CD4-positive, alpha-beta T cell treated with Interleukin-4 for 4 hours (primary cell): Measurements from ENCODE around the gene PC.
A peak's percentile ranks its signal among the peaks of the same experiment; 100 is the strongest.

Source experiments
- DNase-seq: peaks from one replicate; pipeline ENCODE4 v3.0.0-alpha.2; 2020

Gene PC

GRCh38 chr11:66882561-66883015 lies 75.6 kb downstream of the PC start:
- no peak for DNase-seq

DNA sequence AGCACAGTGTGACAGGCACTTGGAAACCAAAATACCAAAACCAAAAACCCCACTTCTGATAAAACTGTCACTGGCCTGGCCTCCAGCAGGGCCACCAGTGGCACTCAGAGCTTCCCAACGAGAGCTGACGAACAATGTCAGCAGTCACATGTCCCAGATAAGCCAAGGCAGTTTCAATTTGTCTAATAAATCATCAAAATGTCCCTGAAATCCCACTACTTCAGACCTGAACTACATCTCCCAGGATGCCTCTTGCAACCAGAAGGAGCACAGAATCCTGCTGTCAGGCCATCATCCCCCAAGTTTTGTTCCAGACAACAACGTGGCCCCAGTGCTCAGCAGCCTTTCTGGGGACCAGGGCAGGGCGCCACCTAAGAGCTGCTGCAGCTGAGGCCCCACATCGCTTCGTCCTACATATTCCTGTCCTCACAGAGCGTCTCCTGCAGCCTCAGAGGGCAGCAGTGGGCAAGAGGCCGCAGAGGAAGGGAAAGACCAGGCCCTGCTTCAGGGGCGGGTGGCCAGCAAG lies 76.2 kb downstream of the PC start:
- no peak for DNase-seq

DNA sequence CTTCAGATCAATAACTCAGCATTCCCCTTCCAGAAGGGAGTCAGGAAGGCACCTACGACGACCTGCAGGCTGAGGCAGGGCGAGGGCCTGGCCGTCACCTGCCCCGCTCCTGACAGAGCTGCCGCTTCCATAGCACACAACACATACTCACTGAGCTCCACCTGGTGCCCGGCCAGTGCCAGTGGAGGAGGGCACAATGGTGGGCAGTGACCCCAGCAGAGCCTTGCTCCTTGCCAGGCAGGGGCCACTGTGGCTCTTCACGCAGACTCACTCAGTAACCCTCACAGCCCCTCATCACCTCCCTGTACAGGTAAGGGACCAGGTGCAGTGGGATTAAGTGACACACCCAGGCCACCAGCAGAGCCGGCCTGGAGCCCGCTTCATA lies 76.7 kb downstream of the PC start:
- DNase-seq, result no peak

DNA sequence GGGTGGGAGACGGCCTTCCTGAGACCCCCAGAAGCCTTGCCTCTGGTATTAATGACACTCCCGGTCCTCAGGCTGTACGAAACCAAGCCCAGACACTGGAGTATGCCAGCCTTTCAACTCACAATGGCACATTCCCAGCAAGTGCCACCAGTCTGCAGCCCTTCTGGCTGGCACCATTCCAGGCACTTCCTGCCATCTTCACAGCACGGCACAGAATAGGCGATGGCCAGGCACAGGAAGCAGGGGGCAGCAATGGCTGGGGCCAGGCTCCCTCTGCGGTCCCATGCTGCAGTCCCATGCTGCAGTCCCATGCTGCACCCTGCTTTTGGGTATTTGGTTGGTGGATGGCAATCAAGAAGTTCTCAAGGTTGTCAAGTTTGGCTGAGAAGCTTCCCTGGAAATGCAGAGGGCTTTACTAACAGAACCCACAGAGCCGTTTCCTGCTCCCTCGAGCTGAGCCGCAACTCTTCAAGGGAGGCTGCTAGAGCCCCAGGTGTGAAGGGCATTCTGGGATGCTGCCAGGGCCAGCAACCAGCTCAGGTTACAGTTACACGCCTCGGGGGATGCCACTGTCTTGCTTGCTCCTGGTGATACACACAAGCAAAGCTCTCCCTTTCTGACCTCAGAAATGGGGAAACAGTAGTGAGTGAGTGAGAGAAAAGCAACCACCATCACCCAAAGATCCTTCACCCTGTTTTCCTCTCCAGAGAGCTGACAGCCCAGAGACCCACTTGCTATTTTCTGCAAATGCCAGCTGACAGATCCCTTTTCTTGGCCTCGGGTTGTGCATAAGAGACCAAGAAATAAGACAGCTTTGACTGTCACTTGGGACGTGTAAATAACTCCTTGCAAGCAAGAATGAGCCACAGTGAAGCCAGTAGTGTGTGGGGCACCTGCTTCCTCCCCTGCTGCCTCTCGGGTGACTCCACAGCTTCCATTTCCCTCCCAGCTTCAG lies 77.4 kb downstream of the PC start:
- DNase-seq, result no peak

- DNase-seq, result no peak
Measured at GRCh38 chr11:66879999-66880398, 78.2 kb downstream of the PC start.

DNA sequence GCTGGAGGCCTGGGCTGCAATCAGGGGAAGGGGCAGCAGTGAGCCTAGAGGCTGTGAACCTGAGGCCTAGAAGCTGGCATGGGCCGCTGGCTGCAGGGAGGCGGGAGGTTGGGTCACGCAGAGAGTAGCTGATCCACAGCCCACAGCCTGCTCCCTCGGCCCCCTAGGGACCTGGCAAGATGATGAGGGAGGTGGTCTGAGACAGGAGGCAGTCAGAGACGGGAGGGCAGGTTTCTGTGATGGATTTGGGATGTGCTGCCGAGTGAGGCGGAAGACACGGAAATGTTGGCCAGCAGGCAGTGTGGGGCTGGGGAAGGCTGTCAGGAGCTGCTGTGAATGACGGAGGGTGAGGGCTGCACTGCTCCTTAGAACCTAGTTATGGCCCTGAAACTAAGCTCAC lies 78.6 kb downstream of the PC start:
- DNase-seq, result no peak

GRCh38 chr11:66879000-66879399 lies 79.2 kb downstream of the PC start:
- DNase-seq, result no peak

DNA sequence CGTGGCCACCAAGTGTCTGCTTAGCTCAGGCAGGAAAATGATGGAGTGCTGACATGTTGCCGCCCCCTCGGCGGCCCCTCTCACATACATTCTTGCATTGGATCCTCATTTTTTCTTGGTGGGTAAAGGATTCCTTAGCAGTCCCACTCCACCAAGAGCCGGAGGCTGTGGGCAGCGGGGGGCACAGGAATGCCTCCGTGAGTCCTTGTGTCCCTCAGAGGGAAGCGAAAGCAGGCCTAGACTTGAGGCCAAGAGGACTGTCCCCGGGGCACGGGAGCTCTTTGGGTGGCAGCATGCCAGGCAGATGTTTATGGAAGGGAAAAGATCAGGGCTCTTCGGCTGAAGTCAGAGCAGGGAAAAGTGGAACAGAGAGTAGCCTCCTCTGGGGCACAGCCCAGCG lies 79.7 kb downstream of the PC start:
- DNase-seq, result no peak

- DNase-seq, result no peak
Measured at GRCh38 chr11:66877588-66878385, 80.4 kb downstream of the PC start.

DNA sequence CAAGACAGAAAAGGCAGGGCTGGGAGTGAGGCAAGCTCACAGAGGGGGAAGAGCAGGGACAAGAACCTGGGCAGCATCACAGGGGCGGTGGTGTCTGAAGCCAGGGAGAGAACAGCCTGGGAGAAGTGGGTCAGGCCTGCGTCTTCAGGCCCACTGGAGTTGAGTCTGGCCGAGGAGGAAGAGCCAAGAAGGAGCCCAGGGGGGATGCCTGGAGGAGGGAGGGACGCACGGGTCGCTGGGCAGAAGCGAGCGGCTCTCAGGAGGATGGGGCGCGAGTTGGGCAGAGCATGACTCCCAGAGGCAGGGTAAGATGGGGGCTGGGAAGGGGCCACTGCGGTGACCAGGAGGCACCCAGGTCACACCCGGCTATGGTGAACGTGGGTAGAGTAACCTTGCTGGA lies 82.8 kb downstream of the PC start:
- no peak for DNase-seq

DNA sequence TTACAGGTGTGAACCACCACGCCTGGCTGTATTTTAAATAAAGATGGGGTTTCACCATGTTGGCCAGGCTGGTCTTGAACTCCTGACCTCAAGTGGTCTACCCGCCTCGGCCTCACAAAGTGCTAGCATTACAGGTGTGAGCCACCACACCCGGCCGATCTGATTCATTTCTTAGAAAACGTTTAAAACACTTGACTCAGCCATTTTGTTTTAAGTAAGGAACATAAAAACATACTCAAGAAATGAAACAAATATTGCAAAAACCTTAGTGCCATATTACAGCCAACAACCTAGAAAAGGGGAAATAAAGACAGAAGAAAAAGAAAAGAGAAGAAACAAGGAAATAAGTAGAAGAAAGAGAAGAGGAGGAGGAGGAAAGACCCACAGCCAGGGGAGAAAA lies 84.0 kb downstream of the PC start:
- DNase-seq, result no peak

DNA sequence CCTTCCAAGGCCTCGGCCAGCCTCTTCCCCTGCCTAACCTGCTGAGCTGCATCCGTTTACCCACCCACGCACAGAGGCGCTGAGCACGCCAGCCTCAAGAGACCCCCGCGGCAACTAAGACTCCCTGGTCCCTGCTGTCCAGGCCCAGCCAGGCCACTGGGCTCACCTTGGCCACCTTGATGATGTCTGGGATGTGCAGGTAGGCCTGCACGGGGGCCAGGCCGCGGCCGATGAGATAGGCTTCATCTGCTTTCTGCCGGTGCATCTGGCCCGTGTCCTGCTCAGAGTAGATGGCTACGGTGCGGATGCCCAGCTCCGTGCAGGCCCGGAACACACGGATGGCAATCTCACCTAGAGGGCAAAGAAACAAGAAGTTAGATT lies 86.7 kb downstream of the PC start:
- no peak for DNase-seq

DNA sequence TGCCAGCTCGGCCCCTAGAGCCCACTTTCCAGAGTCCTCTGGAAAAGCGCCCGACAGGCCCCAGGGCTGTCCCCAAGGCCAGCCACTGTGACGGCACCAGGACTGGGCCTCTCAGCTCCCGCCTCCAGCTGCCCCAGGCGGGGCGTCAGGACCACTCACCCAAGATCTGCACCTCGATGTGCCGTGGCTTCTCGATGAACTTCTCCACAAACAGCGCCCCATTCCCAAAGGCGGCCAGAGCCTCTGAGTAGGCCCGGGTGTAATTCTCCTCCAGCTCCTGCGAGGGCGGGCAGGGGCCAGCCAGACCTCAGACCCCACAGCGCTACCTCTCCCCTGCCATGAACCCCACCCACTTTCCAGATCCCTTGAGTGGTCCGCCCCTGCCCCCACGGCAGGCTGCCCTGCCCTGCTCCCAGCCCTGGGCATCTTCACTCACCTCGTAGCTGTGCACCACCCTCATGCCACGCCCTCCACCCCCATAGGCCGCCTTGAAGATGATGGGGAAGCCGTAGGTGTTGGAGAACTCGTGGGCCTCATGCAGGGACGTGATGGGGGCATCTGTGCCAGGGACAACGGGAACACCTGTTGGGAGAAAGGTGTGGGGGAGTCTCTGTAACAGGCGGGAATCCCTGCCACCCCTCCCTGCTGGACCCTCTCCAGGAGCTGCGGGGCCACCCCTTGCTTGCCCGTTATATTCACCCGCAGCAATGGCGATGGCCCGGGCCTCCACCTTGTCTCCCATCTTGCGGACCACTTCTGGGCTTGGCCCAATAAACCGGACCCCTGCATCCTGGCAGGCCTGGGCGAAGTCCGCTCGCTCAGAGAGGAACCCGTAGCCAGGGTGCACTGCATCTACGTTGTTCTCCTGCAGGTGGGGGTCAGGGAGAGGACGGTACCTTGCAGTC lies 87.3 kb downstream of the PC start:
- DNase-seq, result no peak

DNA sequence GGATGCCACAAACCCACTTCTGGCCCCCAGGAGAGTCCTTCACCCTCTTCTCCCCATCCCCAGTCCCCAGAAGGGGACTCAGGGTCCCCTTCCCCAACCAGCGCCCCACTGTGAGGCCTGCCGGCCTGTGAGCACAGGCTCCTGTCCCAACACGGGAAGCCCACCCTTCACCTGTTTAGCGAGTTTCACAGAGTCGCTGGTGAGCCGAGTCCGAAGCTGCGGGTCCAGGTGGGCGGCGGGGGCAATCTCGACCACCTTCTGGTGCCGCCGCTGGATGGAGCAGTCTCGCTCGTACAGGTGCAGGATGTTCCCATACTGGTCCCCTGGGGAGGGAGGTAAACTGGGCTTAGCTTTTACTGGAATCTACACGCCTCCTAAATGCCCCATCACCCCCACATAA lies 88.1 kb downstream of the PC start:
- DNase-seq, result no peak

GRCh38 chr11:66869567-66869870 lies 88.7 kb downstream of the PC start:
- DNase-seq, result no peak

DNA sequence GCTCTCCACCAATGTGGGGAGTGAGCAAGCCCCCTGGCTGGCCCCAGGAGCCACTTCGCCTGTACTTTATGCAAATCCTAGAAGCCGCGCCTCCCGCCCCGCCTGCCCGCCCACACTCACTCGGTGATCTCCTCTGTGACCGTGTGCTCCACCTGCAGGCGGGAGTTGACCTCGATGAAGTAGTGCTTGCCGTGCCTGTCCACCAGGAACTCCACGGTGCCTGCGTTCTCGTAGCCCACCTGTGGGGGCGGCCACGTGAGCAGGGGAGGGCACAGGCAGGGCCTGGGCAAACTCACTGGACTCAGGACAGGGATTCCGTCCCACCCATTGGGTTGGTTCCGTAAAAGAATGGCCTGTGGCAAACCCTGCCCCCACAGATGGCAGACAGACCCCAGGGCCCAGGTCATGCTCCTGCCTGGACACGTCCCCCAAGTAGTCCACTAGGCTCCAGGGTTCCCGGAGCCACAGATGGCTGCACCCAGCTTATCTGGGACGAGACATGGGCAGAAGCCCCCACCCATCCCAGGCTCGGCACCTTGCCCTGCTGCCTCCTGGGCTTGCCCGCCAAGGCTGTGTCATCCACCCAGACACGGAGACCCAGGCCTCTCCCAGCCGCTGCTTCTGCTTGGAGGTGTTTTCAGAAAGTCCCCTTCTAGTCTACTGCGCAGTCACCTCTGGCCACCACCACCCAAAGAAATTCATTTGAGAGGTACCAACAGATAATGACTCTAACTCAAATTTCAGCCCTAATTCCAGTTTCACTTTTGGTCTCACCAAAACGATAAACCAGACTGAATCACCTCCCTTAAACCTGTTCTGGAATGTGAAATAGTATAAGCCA lies 89.2 kb downstream of the PC start:
- DNase-seq, result peak; percentile 69

DNA sequence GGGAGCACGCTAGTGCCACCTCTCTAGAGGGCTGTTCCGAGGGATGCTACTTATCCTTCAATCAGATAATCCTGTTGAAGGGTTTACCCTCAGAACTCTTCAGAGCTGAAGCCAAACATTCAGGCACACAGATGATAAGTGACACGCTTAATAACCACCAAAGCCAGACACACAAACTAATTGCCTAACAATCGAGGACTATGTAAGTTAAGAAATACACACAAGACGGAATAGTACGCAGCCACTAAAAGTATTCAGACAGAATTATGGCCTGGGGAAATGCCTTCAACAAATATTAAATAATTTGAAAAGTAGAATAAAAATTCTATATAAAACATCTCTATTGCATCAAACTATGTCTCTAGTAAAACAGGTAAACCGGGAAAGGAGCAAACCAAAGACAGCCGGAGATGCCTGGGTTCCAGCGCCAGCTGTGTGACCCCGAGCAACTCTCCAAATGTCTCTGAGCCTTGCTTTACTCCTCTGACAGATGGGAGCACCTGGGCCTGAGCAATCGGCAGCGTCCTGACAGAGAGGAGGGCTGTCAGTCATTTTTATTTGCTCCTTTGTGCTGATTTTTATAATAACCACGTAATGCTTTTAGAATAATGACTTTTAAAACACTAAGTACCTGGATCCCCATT lies 90.0 kb downstream of the PC start:
- DNase-seq, result no peak

DNA sequence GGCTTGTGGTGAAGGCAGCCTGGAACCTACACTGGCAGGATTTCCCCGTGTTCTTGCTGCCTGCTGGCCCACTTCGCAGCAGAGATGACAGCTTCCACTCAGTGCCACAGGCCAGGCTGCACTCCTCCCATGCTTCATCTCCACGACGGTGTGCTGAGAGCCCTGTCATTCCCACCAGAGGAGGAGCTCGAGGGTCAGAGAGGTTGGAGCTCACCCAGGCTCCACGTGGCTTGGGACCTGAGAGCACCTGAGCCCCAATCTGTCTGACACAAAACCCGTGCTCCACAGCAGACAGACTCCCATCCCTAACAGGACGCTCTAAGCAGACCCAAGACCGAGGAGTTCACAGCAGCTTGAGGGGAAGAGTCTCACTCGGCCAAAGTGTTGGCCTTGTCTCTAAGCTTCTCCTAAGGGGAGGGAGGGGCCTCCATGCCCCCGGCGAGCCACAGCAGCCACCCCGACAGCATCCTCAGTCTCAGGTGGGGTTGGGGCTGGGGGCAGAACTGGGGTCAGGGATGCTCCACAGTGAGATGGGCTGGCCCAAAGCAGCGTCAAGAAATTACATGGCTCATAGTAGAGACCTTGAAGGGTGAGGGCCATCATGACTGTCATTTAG lies 90.7 kb downstream of the PC start:
- DNase-seq, result no peak

DNA sequence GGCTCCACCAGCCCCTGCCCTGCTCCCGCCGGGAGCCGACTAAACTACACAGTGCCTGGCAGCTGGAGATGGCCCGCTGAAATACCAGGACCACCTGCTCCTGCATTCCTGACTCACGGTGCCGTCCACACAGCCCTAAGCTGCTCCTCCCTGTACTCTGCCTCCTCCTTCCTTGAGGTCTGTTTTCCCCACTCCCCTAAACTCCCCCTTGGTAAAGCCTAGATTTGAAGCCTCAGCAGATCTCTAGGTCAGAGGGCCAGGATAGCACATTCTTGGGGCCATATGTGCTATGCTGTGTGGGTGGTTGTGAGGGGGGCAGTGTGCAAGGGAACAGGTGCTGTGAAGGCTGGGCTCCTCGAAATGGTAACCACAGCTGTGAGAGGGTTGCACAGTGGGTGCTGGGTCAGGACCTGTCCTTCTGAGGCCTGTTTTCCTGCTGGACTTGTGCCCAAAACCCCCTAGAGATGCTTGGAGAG lies 91.6 kb downstream of the PC start:
- no peak for DNase-seq

- no peak for DNase-seq
Measured at GRCh38 chr11:66866007-66866406, 92.2 kb downstream of the PC start.
